ENCODE results near the gene BCL7B. TPM values are rescaled to one million over a fixed set of nuclear protein-coding genes. Genes with fewer than 3 reads are reported as not detected.
A peak's percentile ranks its signal among the peaks of the same experiment; 100 is the strongest.
"Not testable (repeated sequence)": the region's sequence is repeated elsewhere in the genome, so short reads cannot be mapped to it uniquely, and the experiment has no call there.

Gene BCL7B
- total and polyA plus RNA-seq, 10 of the 15 experiments (the other 5 are each of a cell fraction or from before 2014, with no cell fraction given): 10.9 to 61.8 (median 50.2) TPM

DNA sequence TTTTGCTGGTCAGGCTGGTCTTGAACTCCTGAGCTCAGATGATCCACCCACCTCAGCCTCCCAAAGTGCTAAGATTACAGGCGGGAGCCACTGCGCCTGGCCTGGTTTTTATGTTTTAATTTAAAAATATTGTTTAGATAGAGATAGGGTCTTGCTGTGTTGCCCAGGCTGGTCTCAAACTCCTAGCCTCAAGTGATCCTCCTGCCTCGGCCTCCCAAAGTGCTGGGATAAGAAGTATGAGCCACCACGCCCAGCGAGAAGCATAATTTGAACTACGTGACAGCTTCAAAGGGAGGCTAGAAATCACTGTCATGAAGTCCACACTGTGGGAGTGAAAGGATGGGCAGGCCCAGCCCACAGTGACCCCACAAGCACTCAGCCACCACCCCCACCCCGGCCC lies 21.6 kb downstream of the BCL7B start:
- in situ Hi-C loops (cut with MboI); CTCF ChIA-PET; H3K9me3 ChIP-seq (replicated peaks; ENCODE audit: control insufficient read depth, insufficient read depth, low read length); H3K79me2 ChIP-seq (ENCODE audit: control insufficient read depth, insufficient read depth, low read length); ATAC-seq; H3K27me3 ChIP-seq (replicated peaks in 1 of 2; ENCODE audit: control insufficient read depth in 2 of 2, insufficient read depth in 2 of 2, low read length in 1 of 2); H3K4me3 ChIP-seq; H2AFZ ChIP-seq (ENCODE audit: control insufficient read depth, low read depth, low read length); intact Hi-C loops (cut with micrococcal nuclease; ENCODE audit: unreplicated experiment); H3K27ac ChIP-seq (ENCODE audit: control insufficient read depth, insufficient read depth); H4K20me1 ChIP-seq (ENCODE audit: control insufficient read depth, insufficient read depth); FAIRE-seq; H3K4me1 ChIP-seq (ENCODE audit: control insufficient read depth, insufficient read depth, low read length); DNase-seq (ENCODE audit: low read depth, low spot score); H3K9ac ChIP-seq (ENCODE audit: control insufficient read depth, insufficient read depth, low read length); BruUV-seq (replicated peaks); H3K4me2 ChIP-seq (ENCODE audit: control insufficient read depth, insufficient read depth): not testable (repeated sequence)
- H3K36me3 ChIP-seq (ENCODE audit: control insufficient read depth in 2 of 2, insufficient read depth in 2 of 2, low read length in 1 of 2): peaks cover 21 to 22% of the 10 kb centered on the region in 2 experiments
- RAD21 ChIA-PET (ENCODE audit: unreplicated experiment): interaction anchor here (0.6 kb wide), 1 partner anchor 9 kb away, joined by 4 read pairs; no protein-coding TSS in a partner anchor
- SMC1A ChIA-PET (ENCODE audit: uncharacterized antibody, unreplicated experiment): interaction anchor here (1.0 kb wide), 1 partner anchor 13 kb away, joined by 3 read pairs; no protein-coding TSS in a partner anchor
- WGBS (ENCODE audit: insufficient coverage, insufficient replicate concordance, low lambda C conversion rate, missing lambda C conversion rate): 93% methylated on average over 7 of the region's 7 CpGs
- POLR2A ChIA-PET: interaction anchor here (0.9 kb wide), 1 partner anchor 20 kb away, joined by 4 read pairs; no protein-coding TSS in a partner anchor

GRCh38 chr7:73533742-73534141 lies 23.7 kb downstream of the BCL7B start:
- H3K27me3 ChIP-seq (replicated peaks in 1 of 2; ENCODE audit: control insufficient read depth in 2 of 2, insufficient read depth in 2 of 2, low read length in 1 of 2): no peaks in the 10 kb centered on the region
- no peaks in the 10 kb centered on the region for H3K4me1 ChIP-seq (ENCODE audit: control insufficient read depth, insufficient read depth, low read length)
- intact Hi-C loops (cut with micrococcal nuclease; ENCODE audit: unreplicated experiment) (no loop called here), in situ Hi-C loops (cut with MboI) (no loop called here)
- no peaks in the 10 kb centered on the region for H4K20me1 ChIP-seq (ENCODE audit: control insufficient read depth, insufficient read depth)
- ChIA-PET CTCF (interaction anchor here (0.6 kb wide), 1 partner anchor 103 kb away, joined by 4 read pairs; no protein-coding TSS in a partner anchor), SMC1A (ENCODE audit: uncharacterized antibody, unreplicated experiment) (no interaction called here), RAD21 (ENCODE audit: unreplicated experiment) (no interaction called here), POLR2A (no interaction called here)
- no peak overlapping the region for H3K27ac ChIP-seq (ENCODE audit: control insufficient read depth, insufficient read depth)
- 100% methylated on average over 9 of the region's 9 CpGs for WGBS (ENCODE audit: insufficient coverage, insufficient replicate concordance, low lambda C conversion rate, missing lambda C conversion rate)
- TF ChIP-seq EED (IDR thresholded peaks at IDR 0.05; ENCODE audit: low read depth) (no peak), NFIC (IDR thresholded peaks at IDR 0.05; ENCODE audit: low read depth, low read length) (no peak), MTA2 (IDR thresholded peaks at IDR 0.05; ENCODE audit: low read depth) (no peak), ZNF274 (IDR thresholded peaks at IDR 0.05; ENCODE audit: insufficient read depth, insufficient read length) (no peak), EP300 (IDR thresholded peaks at IDR 0.05; ENCODE audit: borderline replicate concordance in 1 of 2, control insufficient read depth in 1 of 2, low read depth in 2 of 2, low read length in 2 of 2) (no peak)
- no peak overlapping the region for H3K9ac ChIP-seq (ENCODE audit: control insufficient read depth, insufficient read depth, low read length)
- H2AFZ ChIP-seq (ENCODE audit: control insufficient read depth, low read depth, low read length): no peak overlapping the region
- no peaks in the 10 kb centered on the region for H3K9me3 ChIP-seq (replicated peaks; ENCODE audit: control insufficient read depth, insufficient read depth, low read length)
- H3K36me3 ChIP-seq (ENCODE audit: control insufficient read depth in 2 of 2, insufficient read depth in 2 of 2, low read length in 1 of 2): peaks cover 15% of the 10 kb centered on the region in 2 experiments
- DNase-seq (ENCODE audit: low read depth, low spot score) (no peak), ATAC-seq (no peak), FAIRE-seq (peak; percentile 100)
- H3K79me2 ChIP-seq (ENCODE audit: control insufficient read depth, insufficient read depth, low read length): no peaks in the 10 kb centered on the region
- H3K4me2 ChIP-seq (ENCODE audit: control insufficient read depth, insufficient read depth): no peak overlapping the region
- BruUV-seq (replicated peaks): no TSS peak
- no peak overlapping the region for H3K4me3 ChIP-seq
